Activated naive CD4-positive, alpha-beta T cell treated with anti-CD3 and anti-CD28 coated beads, Interleukin-2, amount 50 U/mL, for 72 hours (primary cell): ENCODE data around the gene RAPGEFL1. TPM values are rescaled to one million over a fixed set of nuclear protein-coding genes. Genes with fewer than 3 reads are reported as not detected.
A peak's percentile ranks its signal among the peaks of the same experiment; 100 is the strongest.
"Not testable (repeated sequence)": the region's sequence is repeated elsewhere in the genome, so short reads cannot be mapped to it uniquely, and the experiment has no call there.

Experiments used
- ATAC-seq, 2 donors: fragments of 150-1000 bp; cut with Tn5 transposase; 2 replicates each; pipeline ENCODE4 v1.10.0; 2021; ENCODE audit warnings: mild to moderate bottlenecking in 2 of 2, moderate library complexity in 2 of 2
- DNase-seq, 2 donors: peaks; one replicate each; pipeline ENCODE4 v3.0.0; 2021 to 2022; ENCODE audit warnings: low spot score in 2 of 2
- H3K27ac Mint-ChIP-seq, 2 donors: one replicate each; pipeline ENCODE4 v1.8.0; 2022; ENCODE audit warnings: mild to moderate bottlenecking in 2 of 2, mixed read lengths in 2 of 2
- H3K36me3 Mint-ChIP-seq, 2 donors: one replicate each; pipeline ENCODE4 v1.8.0; 2022; ENCODE audit warnings: mixed read lengths in 2 of 2
- H3K9me3 Mint-ChIP-seq, 2 donors: one replicate each; pipeline ENCODE4 v1.8.0; 2022; ENCODE audit warnings: mixed read lengths in 2 of 2
- total RNA-seq, 2 donors: library from RNA; stranded (reverse); gene quantifications; one replicate each; pipeline ENCODE4 v1.2.3, GENCODE V29; 2022

RAPGEFL1 gene
- total RNA-seq, 2 donors from 2014 or later = 5.3 to 7.1 TPM

- ATAC-seq (no peak), DNase-seq (no peak)
- Mint-ChIP-seq H3K36me3 (peaks cover 2 to 13% of the 10 kb centered on the region in 2 donors), H3K9me3 (no peaks in the 10 kb centered on the region), H3K27ac (no peak overlapping the region)
These were observed 47.7 kb downstream of the RAPGEFL1 start for GRCh38 chr17:40224718-40225550.

DNA sequence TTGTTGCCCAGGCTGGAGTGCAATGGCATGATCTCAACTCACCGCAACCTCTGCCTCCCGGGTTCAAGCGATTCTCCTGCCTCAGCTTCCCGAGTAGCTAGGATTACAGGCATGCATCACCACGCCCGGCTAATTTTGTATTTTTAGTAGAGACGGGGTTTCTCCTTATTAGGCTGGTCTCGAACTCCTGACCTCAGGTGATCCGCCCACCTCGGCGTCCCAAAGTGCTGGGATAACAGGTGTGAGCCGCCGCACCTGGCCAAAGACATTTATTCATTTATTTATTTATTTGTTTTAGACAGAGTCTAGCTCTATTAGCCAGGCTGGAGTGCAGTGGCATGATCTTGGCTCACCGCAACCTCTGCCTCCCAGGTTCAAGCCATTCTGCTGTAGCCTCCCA lies 51.9 kb downstream of the RAPGEFL1 start:
- H3K36me3 Mint-ChIP-seq = peaks cover 0 to 19% of the 10 kb centered on the region in 2 donors
- not testable (repeated sequence) for ATAC-seq, H3K27ac Mint-ChIP-seq, H3K9me3 Mint-ChIP-seq, DNase-seq

DNA sequence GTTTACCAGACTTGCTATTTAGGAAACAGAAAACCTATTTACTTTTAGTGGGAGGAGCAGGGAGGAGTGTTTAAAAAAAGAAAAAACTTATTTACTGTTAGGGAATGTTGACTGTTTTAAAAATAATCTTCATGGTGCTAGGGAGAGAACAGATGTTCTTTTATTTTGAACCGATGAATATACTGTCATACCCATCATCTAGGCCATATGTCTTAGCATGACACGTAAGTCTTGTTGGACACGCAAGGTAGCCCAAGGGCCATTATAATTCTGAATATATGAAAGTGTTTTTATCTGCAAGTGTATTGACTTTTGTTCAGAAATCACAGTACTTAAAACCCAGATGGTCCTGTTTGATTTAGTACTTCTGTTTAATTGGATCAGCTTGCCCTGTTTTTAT lies 53.4 kb downstream of the RAPGEFL1 start:
- Mint-ChIP-seq H3K36me3 (peaks cover 0 to 17% of the 10 kb centered on the region in 2 donors), H3K27ac (peak overlapping the region in 1 of 2 donors; percentile 49), H3K9me3 (no peaks in the 10 kb centered on the region)
- ATAC-seq (no peak), DNase-seq (no peak)

DNA sequence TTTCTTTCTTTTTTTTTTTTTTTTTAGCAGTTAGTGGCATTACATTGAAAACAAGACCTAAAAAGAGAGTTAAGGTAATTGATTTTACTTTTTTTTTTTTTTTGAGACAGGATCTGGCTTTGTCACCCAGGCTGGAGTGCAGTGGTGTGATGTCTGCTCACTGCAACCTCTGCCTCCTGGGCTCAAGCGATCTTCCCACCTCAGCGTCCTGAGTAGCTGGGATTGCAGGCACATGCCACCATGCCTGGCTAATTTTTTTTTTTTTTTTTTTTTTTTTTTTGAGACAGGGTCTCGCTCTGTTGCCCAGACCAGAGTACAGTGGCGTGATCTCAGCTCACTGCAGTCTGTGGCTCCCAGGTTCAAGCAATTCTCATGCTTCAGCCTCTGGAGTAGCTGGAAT lies 54.7 kb downstream of the RAPGEFL1 start:
- not testable (repeated sequence) for H3K27ac Mint-ChIP-seq, ATAC-seq, DNase-seq, H3K9me3 Mint-ChIP-seq
- H3K36me3 Mint-ChIP-seq = peaks cover 0 to 17% of the 10 kb centered on the region in 2 donors

- DNase-seq (no peak), ATAC-seq (no peak)
- no peak overlapping the region for H3K27ac Mint-ChIP-seq
- no peaks in the 10 kb centered on the region for H3K9me3 Mint-ChIP-seq
- H3K36me3 Mint-ChIP-seq = no peaks in the 10 kb centered on the region
These were observed 64.1 kb downstream of the RAPGEFL1 start for GRCh38 chr17:40241252-40241834.

DNA sequence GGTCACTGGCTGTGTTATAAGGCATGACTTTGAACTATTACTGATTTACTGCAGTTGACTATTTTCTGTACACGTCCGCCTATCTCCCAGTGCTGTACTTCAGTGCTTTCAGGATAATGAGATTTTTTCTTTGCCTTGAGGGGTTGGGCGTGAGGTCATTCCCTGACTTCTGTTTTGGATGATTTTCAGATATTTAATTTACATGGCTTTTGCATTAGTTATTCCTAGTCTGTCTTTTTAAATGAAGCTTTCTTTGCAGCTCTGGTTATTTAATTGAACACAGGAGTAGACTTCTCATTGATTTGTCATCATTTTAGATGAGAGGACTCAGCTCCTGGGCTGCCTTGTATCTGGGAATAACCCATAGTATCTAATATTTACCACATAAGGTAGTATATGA lies 65.5 kb downstream of the RAPGEFL1 start:
- H3K36me3 Mint-ChIP-seq = no peaks in the 10 kb centered on the region
- DNase-seq (no peak), ATAC-seq (no peak)
- no peak overlapping the region for H3K27ac Mint-ChIP-seq
- H3K9me3 Mint-ChIP-seq = no peaks in the 10 kb centered on the region

GRCh38 chr17:40243761-40244160 lies 66.5 kb downstream of the RAPGEFL1 start:
- Mint-ChIP-seq H3K36me3 (no peaks in the 10 kb centered on the region), H3K27ac (no peak overlapping the region), H3K9me3 (no peaks in the 10 kb centered on the region)
- DNase-seq = no peak
- no peak for ATAC-seq

- Mint-ChIP-seq H3K27ac (no peak overlapping the region), H3K9me3 (no peaks in the 10 kb centered on the region), H3K36me3 (no peaks in the 10 kb centered on the region)
- DNase-seq (no peak), ATAC-seq (no peak)
These were observed 67.0 kb downstream of the RAPGEFL1 start for GRCh38 chr17:40244255-40244654.

Other genes starting within 250 kb of the RAPGEFL1 start
- gene ORMDL3, start 249.9 kb upstream of the RAPGEFL1 start, total RNA-seq = 10 to 100 TPM; 52.6 to 76.6 TPM
- not detected for gene LRRC3C, start 249.7 kb upstream of the RAPGEFL1 start, total RNA-seq
- gene GSDMA, start 214.5 kb upstream of the RAPGEFL1 start, total RNA-seq = 1 to 10 TPM in 1 of 2 donors, under 1 TPM in 1; 0.50 to 1.1 TPM
- 100 to 1,000 TPM in 1 of 2 donors, 10 to 100 TPM in 1; 89.7 to 136 TPM for gene PSMD3, start 196.7 kb upstream of the RAPGEFL1 start, total RNA-seq
- gene CSF3, start 162.0 kb upstream of the RAPGEFL1 start, total RNA-seq = not detected
- gene MED24, start 123.1 kb upstream of the RAPGEFL1 start, total RNA-seq = 100 to 1,000 TPM; 106 to 133 TPM
- gene THRA, start 114.5 kb upstream of the RAPGEFL1 start, total RNA-seq = 10 to 100 TPM; 14.5 to 19.3 TPM
- gene NR1D1, start 76.9 kb upstream of the RAPGEFL1 start, total RNA-seq = 10 to 100 TPM in 1 of 2 donors, 1 to 10 TPM in 1; 4.8 to 26.7 TPM
- gene MSL1, start 55.5 kb upstream of the RAPGEFL1 start, total RNA-seq = 100 to 1,000 TPM in 1 of 2 donors, 10 to 100 TPM in 1; 83.4 to 140 TPM
- 100 to 1,000 TPM; 104 to 212 TPM for gene CASC3, start 36.9 kb upstream of the RAPGEFL1 start, total RNA-seq
- gene WIPF2, start 41.8 kb downstream of the RAPGEFL1 start, total RNA-seq = 10 to 100 TPM; 25.7 to 26.4 TPM
- gene CDC6, start 110.4 kb downstream of the RAPGEFL1 start, total RNA-seq = 10 to 100 TPM; 81.8 to 86.7 TPM
- gene RARA, start 131.7 kb downstream of the RAPGEFL1 start, total RNA-seq = 10 to 100 TPM; 21.0 to 23.0 TPM
- gene GJD3, start 187.3 kb downstream of the RAPGEFL1 start, total RNA-seq = not detected
- gene TOP2A, start 240.4 kb downstream of the RAPGEFL1 start, total RNA-seq = 100 to 1,000 TPM; 283 to 508 TPM